Endodermal cell (in vitro differentiated cells): ENCODE data around the gene HPSE2. TPM values are rescaled to one million over a fixed set of nuclear protein-coding genes. Genes with fewer than 3 reads are reported as not detected.
"Not testable (repeated sequence)": the region's sequence is repeated elsewhere in the genome, so short reads cannot be mapped to it uniquely, and the experiment has no call there.

Experiments
- DNase-seq: peaks from one replicate; pipeline ENCODE4 v3.0.0-alpha.2; 2017
- H3K27ac ChIP-seq: 2 replicates; pipeline ENCODE4 v1.5.1; 2013; ENCODE audit warnings: mild to moderate bottlenecking, low read depth, low read length, moderate library complexity
- H3K27me3 ChIP-seq: 2 replicates; pipeline ENCODE4 v1.6.1; 2013; ENCODE audit warnings: mild to moderate bottlenecking, low read length, moderate library complexity; ENCODE audit not compliant: insufficient read depth, control insufficient read depth, poor library complexity, severe bottlenecking
- H3K36me3 ChIP-seq: 2 replicates; pipeline ENCODE4 v1.7.0; 2013; ENCODE audit warnings: mild to moderate bottlenecking, low read length, moderate library complexity; ENCODE audit not compliant: control insufficient read depth, insufficient read depth
- H3K4me1 ChIP-seq: one replicate; pipeline ENCODE4 v1.7.0; 2013; ENCODE audit warnings: low read length; ENCODE audit not compliant: control insufficient read depth, insufficient read depth
- H3K4me3 ChIP-seq: 2 replicates; pipeline ENCODE4 v1.5.1; 2013; ENCODE audit warnings: mild to moderate bottlenecking, low read length, moderate library complexity
- H3K9ac ChIP-seq: 2 replicates; pipeline ENCODE4 v1.6.1; 2013; ENCODE audit warnings: mild to moderate bottlenecking, low read length, moderate library complexity; ENCODE audit not compliant: poor library complexity, severe bottlenecking; ENCODE audit errors: extremely low read depth
- H3K9me3 ChIP-seq: 2 replicates; pipeline ENCODE4 v1.6.1; 2013; ENCODE audit warnings: mild to moderate bottlenecking, low read length, moderate library complexity; ENCODE audit not compliant: control insufficient read depth
- H3K27ac Mint-ChIP-seq: 2 replicates; pipeline ENCODE4 v1.8.0; 2020; ENCODE audit warnings: mixed read lengths
- H3K27me3 Mint-ChIP-seq: 2 replicates; pipeline ENCODE4 v1.8.0; 2021; ENCODE audit warnings: mild to moderate bottlenecking, mixed read lengths; ENCODE audit not compliant: insufficient read depth
- H3K36me3 Mint-ChIP-seq: 2 replicates; pipeline ENCODE4 v1.8.0; 2020; ENCODE audit warnings: low read depth, mixed read lengths
- H3K4me1 Mint-ChIP-seq: 2 replicates; pipeline ENCODE4 v1.8.0; 2020; ENCODE audit warnings: mixed read lengths
- H3K4me3 Mint-ChIP-seq: 2 replicates; pipeline ENCODE4 v1.8.0; 2020; ENCODE audit warnings: mild to moderate bottlenecking, moderate library complexity, mixed read lengths
- H3K9me3 Mint-ChIP-seq: 2 replicates; pipeline ENCODE4 v1.8.0; 2020; ENCODE audit warnings: mild to moderate bottlenecking, mixed read lengths
- CTCF ChIP-seq: fragments of 200-600 bp; sonication (generic); conservative IDR thresholded peaks from 2 replicates; pipeline ENCODE4 v1.5.0; 2021; ENCODE audit warnings: antibody characterized with exemption, mild to moderate bottlenecking
- WGBS, 2 experiments: methylation state at CpG; one replicate each; pipeline versions ENCODE4 v1.1.5 to v1.1.7; 2013; ENCODE audit warnings: missing lambda C conversion rate in 2 of 2, mixed read lengths in 1 of 2; ENCODE audit not compliant: insufficient coverage in 1 of 2, insufficient read length in 1 of 2; 5-methylcytosine and 5-hydroxymethylcytosine counted together
- total RNA-seq, 2 donors: library from RNA; stranded (reverse); fragmentation: NEBNext Ultra II Directional in 1 of 2; extraction: Animal tissue kit (Norgen Biotek cat#: 25700) in 1 of 2; gene quantifications; 2 replicates in 1 of 2; 3 replicates in 1 of 2; pipeline ENCODE4 v1.2.1, GENCODE V29; 2021

HPSE2 gene
- total RNA-seq, 2 donors from 2014 or later = 0.07 to 0.11 TPM

DNA sequence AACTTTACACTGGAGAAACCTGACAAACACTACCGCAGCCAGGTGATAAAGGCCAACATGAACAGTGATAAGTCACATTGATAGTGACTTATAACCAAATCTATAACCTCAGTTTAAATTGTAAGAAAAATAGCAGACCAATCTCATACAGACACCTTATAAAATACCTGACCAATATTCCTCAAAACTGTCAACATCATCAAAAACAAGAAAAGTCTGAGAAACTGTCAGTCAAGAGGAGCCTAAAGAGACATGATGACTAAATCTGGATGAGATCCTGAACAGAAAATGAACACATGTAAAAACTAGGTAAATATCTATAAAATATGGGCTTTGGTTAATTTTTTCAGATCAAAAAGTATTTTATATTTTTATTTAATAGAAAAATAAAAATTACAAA, 233.3 kb downstream of the HPSE2 start:
- 75 to 80% methylated on average over 1 of the region's 1 CpG for WGBS, 2 experiments
- peaks cover 14% of the 10 kb centered on the region for H3K9me3 ChIP-seq
- Mint-ChIP-seq H3K4me1 (no peaks in the 10 kb centered on the region), H3K4me3 (no peak overlapping the region), H3K36me3 (no peaks in the 10 kb centered on the region), H3K27ac (no peak overlapping the region), H3K27me3 (no peaks in the 10 kb centered on the region), H3K9me3 (peaks cover 12% of the 10 kb centered on the region)
- no peaks in the 10 kb centered on the region for H3K27me3 ChIP-seq
- no peaks in the 10 kb centered on the region for H3K36me3 ChIP-seq
- no peak overlapping the region for H3K4me3 ChIP-seq
- H3K4me1 ChIP-seq = no peaks in the 10 kb centered on the region
- no peak for TF ChIP-seq CTCF
- no peak overlapping the region for H3K9ac ChIP-seq
- no peak for DNase-seq
- no peak overlapping the region for H3K27ac ChIP-seq

GRCh38 chr10:98997596-98997995, 238.1 kb downstream of the HPSE2 start:
- Mint-ChIP-seq H3K4me3 (no peak overlapping the region), H3K4me1 (no peaks in the 10 kb centered on the region), H3K9me3 (no peaks in the 10 kb centered on the region), H3K27me3 (no peaks in the 10 kb centered on the region), H3K27ac (no peak overlapping the region), H3K36me3 (no peaks in the 10 kb centered on the region)
- no peaks in the 10 kb centered on the region for H3K36me3 ChIP-seq
- no peak overlapping the region for H3K27ac ChIP-seq
- WGBS, 2 experiments = 77 to 82% methylated on average over 4 of the region's 4 CpGs
- H3K9ac ChIP-seq = no peak overlapping the region
- no peak for TF ChIP-seq CTCF
- H3K4me3 ChIP-seq = no peak overlapping the region
- no peaks in the 10 kb centered on the region for H3K4me1 ChIP-seq
- no peaks in the 10 kb centered on the region for H3K27me3 ChIP-seq
- DNase-seq = no peak
- H3K9me3 ChIP-seq = no peaks in the 10 kb centered on the region

DNA sequence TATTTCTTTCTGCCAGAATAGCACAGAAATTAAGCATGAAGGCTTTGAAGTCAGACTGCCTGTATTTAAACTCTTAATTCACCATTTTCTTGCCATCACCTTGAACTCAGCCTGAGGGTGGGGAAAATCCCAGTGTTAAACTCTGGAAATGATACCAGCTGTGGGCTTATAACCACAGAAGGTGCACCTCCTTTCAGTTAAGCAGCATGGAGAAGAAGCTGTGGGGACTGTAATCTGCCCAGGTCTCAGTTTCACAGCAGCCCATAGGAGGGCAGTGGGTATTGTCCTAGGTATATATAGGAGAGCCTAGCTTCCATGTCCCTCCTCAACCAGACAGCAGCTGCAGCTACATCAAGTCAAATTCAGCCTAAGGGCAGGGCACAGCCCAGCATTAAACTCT, 241.6 kb downstream of the HPSE2 start:
- Histone ChIP-seq H3K36me3 (no peaks in the 10 kb centered on the region), H3K27me3 (no peaks in the 10 kb centered on the region), H3K9me3 (no peaks in the 10 kb centered on the region), H3K9ac (no peak overlapping the region), H3K4me1 (no peaks in the 10 kb centered on the region), H3K27ac (no peak overlapping the region), H3K4me3 (no peak overlapping the region)
- no peak overlapping the region for H3K4me3 Mint-ChIP-seq
- no peaks in the 10 kb centered on the region for H3K9me3 Mint-ChIP-seq
- no peaks in the 10 kb centered on the region for H3K4me1 Mint-ChIP-seq
- DNase-seq = no peak
- H3K27ac Mint-ChIP-seq = no peak overlapping the region
- TF ChIP-seq CTCF = no peak
- no peaks in the 10 kb centered on the region for H3K27me3 Mint-ChIP-seq
- H3K36me3 Mint-ChIP-seq = no peaks in the 10 kb centered on the region

- WGBS, 2 experiments = 81 to 88% methylated on average over 7 to 9 of the region's 9 CpGs
- not testable (repeated sequence) for H3K4me3 Mint-ChIP-seq, H3K9me3 ChIP-seq, H3K27ac Mint-ChIP-seq, H3K27me3 ChIP-seq, H3K4me3 ChIP-seq, H3K36me3 Mint-ChIP-seq, H3K9ac ChIP-seq, H3K27me3 Mint-ChIP-seq, H3K4me1 ChIP-seq, H3K36me3 ChIP-seq, H3K27ac ChIP-seq, H3K4me1 Mint-ChIP-seq
- peaks cover 15% of the 10 kb centered on the region for H3K9me3 Mint-ChIP-seq
- DNase-seq = peak; percentile 52
Observed at GRCh38 chr10:98983751-98984150, 251.9 kb downstream of the HPSE2 start.
